ENCODE data around the gene VARS1. TPM values are rescaled to one million over a fixed set of nuclear protein-coding genes. Genes with fewer than 3 reads are reported as not detected.

The VARS1 gene
- total and polyA plus RNA-seq, 2 of the 8 experiments (the other 6 are each of a cell fraction or from before 2014, with no cell fraction given): 53.5 to 162 TPM

DNA sequence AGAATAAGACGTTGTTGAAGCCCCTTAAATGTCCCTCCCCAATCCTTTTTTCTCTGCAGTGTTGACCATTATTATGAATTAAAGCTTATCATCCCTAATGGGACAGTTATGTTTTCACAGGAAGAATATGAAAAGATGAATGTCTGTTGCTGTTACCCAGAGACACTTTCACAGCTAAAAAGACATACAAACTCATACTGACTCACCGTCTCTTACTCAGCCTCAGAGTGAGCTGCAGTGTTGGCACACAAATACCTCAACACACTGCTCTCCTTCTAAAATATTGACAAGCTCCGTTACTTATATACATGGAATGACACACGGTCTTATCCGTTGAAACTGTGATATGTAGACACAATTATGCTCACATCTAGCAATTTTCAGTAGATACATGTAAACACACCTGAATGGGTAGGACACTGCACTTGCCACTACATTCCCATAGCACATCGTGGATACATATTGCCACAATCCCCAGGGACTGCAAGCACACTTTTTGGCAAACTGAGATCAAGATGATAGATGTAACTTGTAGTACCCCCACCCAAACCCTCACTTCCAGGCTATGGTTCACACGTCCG, 42.7 kb downstream of the VARS1 start:
- H2BK5ac ChIP-seq (ENCODE audit: low read depth, low read length): no peak overlapping the region
- H3K4me2 ChIP-seq (ENCODE audit: insufficient read depth in 1 of 2, low read depth in 2 of 2, low read length in 2 of 2): no peak overlapping the region
- H2BK20ac ChIP-seq (ENCODE audit: low read length): no peak overlapping the region
- H2BK15ac ChIP-seq (ENCODE audit: low read length): no peak overlapping the region
- no peaks in the 10 kb centered on the region for H3K9me3 ChIP-seq (ENCODE audit: insufficient read depth in 2 of 2, low read depth in 1 of 2, low read length in 1 of 2)
- H3K23ac ChIP-seq (ENCODE audit: insufficient read length): no peak overlapping the region
- FAIRE-seq (no peak), DNase-seq (ENCODE audit: low read depth in 1 of 2, low spot score in 2 of 2) (no peak)
- H4K91ac ChIP-seq (replicated peaks; ENCODE audit: insufficient read length, low read length): no peak overlapping the region
- no peaks in the 10 kb centered on the region for H3K23me2 ChIP-seq (ENCODE audit: low read depth, low read length)
- no peak overlapping the region for H2AK5ac ChIP-seq (ENCODE audit: low read depth, low read length)
- H3K9ac ChIP-seq (replicated peaks in 1 of 4; ENCODE audit: extremely low read depth in 1 of 4, low read depth in 3 of 4, low read length in 3 of 4): no peak overlapping the region
- ChIA-PET POLR2A (ENCODE audit: partially characterized antibody) (interaction anchor here (0.7 to 4.8 kb wide), 14 partner anchors 8 to 88 kb away, joined by 3 to 33 read pairs (median 4); partner anchors contain the start of genes CLIC1, GPANK1, LY6G6C and LY6G6F), CTCF (ENCODE audit: partially characterized antibody) (interaction anchor here (0.5 to 4.2 kb wide), 9 partner anchors 13 to 709 kb away, joined by 3 to 25 read pairs (median 4); partner anchors contain the start of gene MSH5)
- H4K5ac ChIP-seq (ENCODE audit: insufficient read length, low read depth, low read length): no peak overlapping the region
- no peak overlapping the region for H3K4me3 ChIP-seq (ENCODE audit: extremely low read depth in 1 of 4, insufficient read depth in 2 of 4, low read depth in 3 of 4, low read length in 4 of 4)
- no peak overlapping the region for H3K18ac ChIP-seq (ENCODE audit: extremely low read depth, low read length)
- H4K20me1 ChIP-seq (replicated peaks in 1 of 2; ENCODE audit: control insufficient read depth in 1 of 2, insufficient read depth in 2 of 2, low read length in 2 of 2): no peaks in the 10 kb centered on the region
- WGBS, 2 experiments (ENCODE audit: extremely low coverage in 1 of 2, insufficient coverage in 1 of 2, insufficient read length in 1 of 2, insufficient replicate concordance in 2 of 2, low coverage in 1 of 2, low lambda C conversion rate in 2 of 2, missing lambda C conversion rate in 1 of 2): 79% methylated on average over 8 of the region's 8 CpGs; no CpG with 5 or more reads in 1 of the 2 experiments
- H3K56ac ChIP-seq (replicated peaks; ENCODE audit: insufficient read length, low read depth, low read length): no peak overlapping the region
- no peaks in the 10 kb centered on the region for H3K4me1 ChIP-seq (replicated peaks in 1 of 4; ENCODE audit: control insufficient read depth in 3 of 4, insufficient read depth in 4 of 4, low read length in 3 of 4)
- H3K14ac ChIP-seq (ENCODE audit: insufficient read length): no peak overlapping the region
- H3K4ac ChIP-seq (replicated peaks; ENCODE audit: insufficient read length, low read depth, low read length): no peak overlapping the region
- H3K79me1 ChIP-seq (ENCODE audit: low read depth, low read length): no peaks in the 10 kb centered on the region
- no peaks in the 10 kb centered on the region for H3K27me3 ChIP-seq (replicated peaks in 1 of 4; ENCODE audit: control insufficient read depth in 3 of 4, extremely low read depth in 1 of 4, insufficient read depth in 3 of 4, low read length in 3 of 4)
- H2BK12ac ChIP-seq (ENCODE audit: low read depth, low read length): no peak overlapping the region
- no peaks in the 10 kb centered on the region for H3K79me2 ChIP-seq (ENCODE audit: control insufficient read depth in 1 of 2, insufficient read depth in 2 of 2, low read length in 2 of 2)
- no peak overlapping the region for H4K8ac ChIP-seq (ENCODE audit: extremely low read depth, insufficient read depth, low read length)
- peaks cover 0 to 3% (median 0%) of the 10 kb centered on the region in 4 experiments; a peak in 1 of 8 replicates for H3K36me3 ChIP-seq (ENCODE audit: control insufficient read depth in 2 of 4, insufficient read depth in 4 of 4, low read length in 3 of 4)
- no peak overlapping the region for H3K27ac ChIP-seq (ENCODE audit: low read depth, low read length)
- TF ChIP-seq EP300 (IDR thresholded peaks at IDR 0.05; ENCODE audit: borderline replicate concordance in 1 of 2, low read depth in 2 of 2, low read length in 2 of 2) (no peak), TBP (IDR thresholded peaks at IDR 0.05; ENCODE audit: low read depth, low read length) (no peak), SIN3A (conservative IDR thresholded peaks at IDR 0.05 in 1 of 2, IDR thresholded peaks at IDR 0.05 in 1 of 2; ENCODE audit: low read depth in 1 of 2, low read length in 2 of 2) (no peak), SIX5 (IDR thresholded peaks at IDR 0.05; ENCODE audit: low read depth, low read length) (no peak), KDM1A (IDR thresholded peaks at IDR 0.05; ENCODE audit: borderline replicate concordance, low read length) (no peak), RBBP5 (IDR thresholded peaks at IDR 0.05; ENCODE audit: borderline replicate concordance, low read depth, low read length) (no peak), SP4 (IDR thresholded peaks at IDR 0.05; ENCODE audit: low read length) (no peak)
- no peak overlapping the region for H2AFZ ChIP-seq (ENCODE audit: low read length)
- no peak overlapping the region for H2BK120ac ChIP-seq (replicated peaks; ENCODE audit: low read depth, low read length)
